ENCODE data around the gene SCRN1.

SCRN1 gene

DNA sequence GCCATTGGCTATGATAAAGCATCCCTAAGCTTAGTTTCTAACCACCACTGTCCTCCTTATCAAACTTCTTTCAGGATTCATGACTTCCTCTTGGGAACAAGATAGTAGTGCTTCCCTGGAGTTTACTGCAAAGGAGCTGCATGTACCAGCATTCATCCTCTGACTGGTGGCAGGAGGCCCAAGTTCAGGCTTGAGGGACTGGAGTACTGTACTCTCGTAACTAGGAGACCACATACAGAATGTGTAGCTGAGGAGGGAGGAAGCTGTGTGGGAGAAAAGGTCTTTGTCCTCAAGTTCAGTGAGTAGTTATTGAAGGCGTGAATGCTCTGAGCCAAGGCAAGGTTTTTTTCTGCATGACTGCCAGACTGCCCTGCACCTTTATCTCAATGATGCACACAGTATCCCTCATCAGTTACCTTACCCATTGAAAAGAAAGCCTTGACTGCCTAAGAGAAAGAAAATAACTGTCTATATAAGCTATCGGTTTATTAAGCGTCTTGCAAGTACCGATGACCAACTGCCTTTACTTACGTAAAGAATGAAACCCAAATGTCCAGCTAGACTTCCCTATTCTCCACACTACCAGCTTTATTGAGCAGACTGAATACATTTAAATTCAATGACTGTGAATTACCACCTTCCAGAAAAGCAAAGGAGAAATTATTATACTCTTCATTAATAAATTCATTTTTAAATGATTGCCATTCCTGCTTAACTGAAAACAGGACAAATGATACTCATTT lies 12.8 kb downstream of the SCRN1 start:
- Histone ChIP-seq H3K9me3 (ENCODE audit: insufficient read depth, low read length) (no peaks in the 10 kb centered on the region), H3K27me3 (ENCODE audit: insufficient read depth, insufficient read length) (no peaks in the 10 kb centered on the region), H3K36me3 (ENCODE audit: insufficient read depth, insufficient read length, low read length) (peaks cover 45% of the 10 kb centered on the region), H3K9ac (ENCODE audit: insufficient read length, low read depth) (no peak overlapping the region), H3K4me1 (ENCODE audit: insufficient read depth, insufficient read length) (no peaks in the 10 kb centered on the region), H3K4me3 (ENCODE audit: insufficient read length, low read depth) (no peak overlapping the region)
- TF ChIP-seq SUZ12 (IDR thresholded peaks at IDR 0.05; ENCODE audit: extremely low read depth, insufficient read depth, insufficient read length) (no peak), ZNF274 (IDR thresholded peaks at IDR 0.05; ENCODE audit: low read depth, low read length) (no peak), YY1 (IDR thresholded peaks at IDR 0.05; ENCODE audit: insufficient read depth, insufficient read length) (no peak)
- no peak for DNase-seq (ENCODE audit: low read depth, low spot score)

DNA sequence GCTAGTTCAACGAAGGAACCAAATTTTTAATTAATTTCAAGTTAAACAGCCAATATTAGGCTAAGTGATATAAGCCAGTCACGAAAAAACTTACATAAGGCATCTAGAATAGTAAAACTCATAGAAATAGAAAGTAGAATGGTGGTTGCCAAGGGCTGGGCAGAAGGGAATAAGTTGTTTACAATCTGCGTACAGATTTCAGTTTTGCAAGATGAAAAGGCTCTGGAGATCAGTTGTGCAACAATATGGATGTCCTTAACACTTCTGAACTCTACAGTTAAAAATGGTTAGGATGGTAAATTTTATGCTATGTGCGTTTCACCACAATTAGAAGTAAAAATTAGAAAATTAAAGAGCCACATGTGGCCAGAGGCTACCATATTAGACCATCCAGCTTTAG lies 13.3 kb downstream of the SCRN1 start:
- no peaks in the 10 kb centered on the region for H3K27me3 ChIP-seq (ENCODE audit: insufficient read depth, insufficient read length)
- no peaks in the 10 kb centered on the region for H3K4me1 ChIP-seq (ENCODE audit: insufficient read depth, insufficient read length)
- H3K9me3 ChIP-seq (ENCODE audit: insufficient read depth, low read length), result no peaks in the 10 kb centered on the region
- H3K4me3 ChIP-seq (ENCODE audit: insufficient read length, low read depth), result no peak overlapping the region
- TF ChIP-seq YY1 (IDR thresholded peaks at IDR 0.05; ENCODE audit: insufficient read depth, insufficient read length) (no peak), SUZ12 (IDR thresholded peaks at IDR 0.05; ENCODE audit: extremely low read depth, insufficient read depth, insufficient read length) (no peak), ZNF274 (IDR thresholded peaks at IDR 0.05; ENCODE audit: low read depth, low read length) (no peak)
- no peak overlapping the region for H3K9ac ChIP-seq (ENCODE audit: insufficient read length, low read depth)
- DNase-seq (ENCODE audit: low read depth, low spot score), result no peak
- H3K36me3 ChIP-seq (ENCODE audit: insufficient read depth, insufficient read length, low read length), result peaks cover 45% of the 10 kb centered on the region

DNA sequence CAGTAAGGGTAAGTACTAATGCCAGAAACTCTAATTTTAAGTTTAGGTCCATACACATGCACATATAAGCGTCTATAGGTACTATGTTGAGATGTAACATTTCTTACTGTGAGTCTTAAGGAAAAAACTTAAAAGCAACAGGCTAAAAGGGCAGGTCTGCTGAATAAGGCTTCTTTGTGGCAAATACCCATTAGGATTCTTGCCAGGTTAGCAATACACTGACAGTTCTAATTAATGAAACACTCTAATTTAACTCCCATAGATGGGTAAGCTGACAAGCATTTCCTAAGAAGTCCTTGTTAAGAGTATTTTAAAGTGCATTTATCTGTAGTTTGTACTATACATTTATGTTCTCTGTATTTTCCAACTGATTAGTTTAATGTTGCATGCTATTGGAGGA lies 14.0 kb downstream of the SCRN1 start:
- Histone ChIP-seq H3K9me3 (ENCODE audit: insufficient read depth, low read length) (no peaks in the 10 kb centered on the region), H3K4me1 (ENCODE audit: insufficient read depth, insufficient read length) (no peaks in the 10 kb centered on the region), H3K36me3 (ENCODE audit: insufficient read depth, insufficient read length, low read length) (peaks cover 43% of the 10 kb centered on the region), H3K9ac (ENCODE audit: insufficient read length, low read depth) (no peak overlapping the region), H3K4me3 (ENCODE audit: insufficient read length, low read depth) (no peak overlapping the region), H3K27me3 (ENCODE audit: insufficient read depth, insufficient read length) (no peaks in the 10 kb centered on the region)
- DNase-seq (ENCODE audit: low read depth, low spot score), result no peak
- no peak for TF ChIP-seq SUZ12 (IDR thresholded peaks at IDR 0.05; ENCODE audit: extremely low read depth, insufficient read depth, insufficient read length)
- no peak for TF ChIP-seq YY1 (IDR thresholded peaks at IDR 0.05; ENCODE audit: insufficient read depth, insufficient read length)
- TF ChIP-seq ZNF274 (IDR thresholded peaks at IDR 0.05; ENCODE audit: low read depth, low read length), result no peak

GRCh38 chr7:29974286-29974685 lies 15.3 kb downstream of the SCRN1 start:
- peaks cover 34% of the 10 kb centered on the region for H3K36me3 ChIP-seq (ENCODE audit: insufficient read depth, insufficient read length, low read length)
- H3K27me3 ChIP-seq (ENCODE audit: insufficient read depth, insufficient read length), result no peaks in the 10 kb centered on the region
- H3K9ac ChIP-seq (ENCODE audit: insufficient read length, low read depth), result no peak overlapping the region
- no peak overlapping the region for H3K4me3 ChIP-seq (ENCODE audit: insufficient read length, low read depth)
- H3K9me3 ChIP-seq (ENCODE audit: insufficient read depth, low read length), result no peaks in the 10 kb centered on the region
- peaks cover 4% of the 10 kb centered on the region for H3K4me1 ChIP-seq (ENCODE audit: insufficient read depth, insufficient read length)
- no peak for TF ChIP-seq YY1 (IDR thresholded peaks at IDR 0.05; ENCODE audit: insufficient read depth, insufficient read length)
- no peak for TF ChIP-seq ZNF274 (IDR thresholded peaks at IDR 0.05; ENCODE audit: low read depth, low read length)
- TF ChIP-seq SUZ12 (IDR thresholded peaks at IDR 0.05; ENCODE audit: extremely low read depth, insufficient read depth, insufficient read length), result no peak
- no peak for DNase-seq (ENCODE audit: low read depth, low spot score)

DNA sequence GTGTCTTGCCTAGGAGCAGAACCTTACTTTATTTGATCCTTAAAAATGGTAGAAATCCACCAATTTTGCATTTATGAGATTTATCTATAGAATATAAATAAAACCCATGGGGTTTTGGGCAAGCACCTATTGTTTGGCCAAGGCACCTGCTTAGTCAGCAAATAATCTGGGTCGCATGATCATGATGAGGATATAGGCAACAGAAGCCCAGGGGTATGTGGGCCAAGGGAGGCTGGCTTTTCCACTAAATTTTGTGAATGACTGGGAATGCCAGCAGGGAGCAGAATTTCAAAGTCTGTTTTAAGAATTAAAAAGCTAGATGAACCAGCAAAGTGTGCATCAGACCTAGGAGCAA lies 17.3 kb downstream of the SCRN1 start:
- DNase-seq (ENCODE audit: low read depth, low spot score), result no peak
- H3K4me3 ChIP-seq (ENCODE audit: insufficient read length, low read depth), result no peak overlapping the region
- peaks cover 7% of the 10 kb centered on the region for H3K4me1 ChIP-seq (ENCODE audit: insufficient read depth, insufficient read length)
- no peaks in the 10 kb centered on the region for H3K27me3 ChIP-seq (ENCODE audit: insufficient read depth, insufficient read length)
- TF ChIP-seq SUZ12 (IDR thresholded peaks at IDR 0.05; ENCODE audit: extremely low read depth, insufficient read depth, insufficient read length) (no peak), YY1 (IDR thresholded peaks at IDR 0.05; ENCODE audit: insufficient read depth, insufficient read length) (no peak), ZNF274 (IDR thresholded peaks at IDR 0.05; ENCODE audit: low read depth, low read length) (no peak)
- peaks cover 36% of the 10 kb centered on the region for H3K36me3 ChIP-seq (ENCODE audit: insufficient read depth, insufficient read length, low read length)
- no peaks in the 10 kb centered on the region for H3K9me3 ChIP-seq (ENCODE audit: insufficient read depth, low read length)
- H3K9ac ChIP-seq (ENCODE audit: insufficient read length, low read depth), result no peak overlapping the region

- no peaks in the 10 kb centered on the region for H3K9me3 ChIP-seq (ENCODE audit: insufficient read depth, low read length)
- no peak overlapping the region for H3K4me3 ChIP-seq (ENCODE audit: insufficient read length, low read depth)
- no peak for TF ChIP-seq ZNF274 (IDR thresholded peaks at IDR 0.05; ENCODE audit: low read depth, low read length)
- TF ChIP-seq YY1 (IDR thresholded peaks at IDR 0.05; ENCODE audit: insufficient read depth, insufficient read length), result no peak
- no peak overlapping the region for H3K9ac ChIP-seq (ENCODE audit: insufficient read length, low read depth)
- peaks cover 37% of the 10 kb centered on the region for H3K36me3 ChIP-seq (ENCODE audit: insufficient read depth, insufficient read length, low read length)
- no peaks in the 10 kb centered on the region for H3K27me3 ChIP-seq (ENCODE audit: insufficient read depth, insufficient read length)
- no peak for DNase-seq (ENCODE audit: low read depth, low spot score)
- H3K4me1 ChIP-seq (ENCODE audit: insufficient read depth, insufficient read length), result peaks cover 7% of the 10 kb centered on the region
Observed at GRCh38 chr7:29971566-29972314, 17.9 kb downstream of the SCRN1 start.

DNA sequence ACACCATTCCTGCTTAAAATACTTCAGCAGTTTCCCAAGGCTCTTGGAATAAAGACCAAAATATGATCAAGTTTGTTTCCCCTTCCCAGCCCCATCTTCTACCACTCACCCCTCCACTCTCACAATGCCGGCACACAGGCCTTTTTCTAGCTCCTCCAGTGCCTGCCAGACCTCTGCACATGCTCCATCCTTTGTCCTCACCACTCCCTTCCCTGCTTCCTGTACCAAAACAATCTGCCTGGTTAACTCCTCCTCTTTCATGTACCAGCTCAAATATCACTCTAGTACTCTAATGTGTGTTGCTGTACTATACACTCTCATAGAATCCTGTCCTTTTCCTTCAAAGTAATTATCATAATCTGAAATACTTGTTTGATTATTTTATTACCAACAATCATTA lies 19.4 kb downstream of the SCRN1 start:
- no peaks in the 10 kb centered on the region for H3K27me3 ChIP-seq (ENCODE audit: insufficient read depth, insufficient read length)
- peaks cover 7% of the 10 kb centered on the region for H3K4me1 ChIP-seq (ENCODE audit: insufficient read depth, insufficient read length)
- TF ChIP-seq ZNF274 (IDR thresholded peaks at IDR 0.05; ENCODE audit: low read depth, low read length) (no peak), YY1 (IDR thresholded peaks at IDR 0.05; ENCODE audit: insufficient read depth, insufficient read length) (no peak), SUZ12 (IDR thresholded peaks at IDR 0.05; ENCODE audit: extremely low read depth, insufficient read depth, insufficient read length) (no peak)
- DNase-seq (ENCODE audit: low read depth, low spot score), result no peak
- no peak overlapping the region for H3K9ac ChIP-seq (ENCODE audit: insufficient read length, low read depth)
- no peak overlapping the region for H3K4me3 ChIP-seq (ENCODE audit: insufficient read length, low read depth)
- peaks cover 48% of the 10 kb centered on the region for H3K36me3 ChIP-seq (ENCODE audit: insufficient read depth, insufficient read length, low read length)
- no peaks in the 10 kb centered on the region for H3K9me3 ChIP-seq (ENCODE audit: insufficient read depth, low read length)
